Mesothelial cell of epicardium (in vitro differentiated cells): ENCODE measurements around the gene NOC3L. TPM values are rescaled to one million over a fixed set of nuclear protein-coding genes. Genes with fewer than 3 reads are reported as not detected.

Experiments
- DNase-seq, 2 experiments: peaks; one replicate each; pipeline ENCODE4 v3.0.0; 2021; ENCODE audit warnings: low spot score in 2 of 2; ENCODE audit not compliant: unreplicated experiment in 2 of 2
- H3K27ac Mint-ChIP-seq: 2 replicates; pipeline ENCODE4 v1.8.0; 2021; ENCODE audit warnings: mixed read lengths
- H3K27me3 Mint-ChIP-seq: 2 replicates; pipeline ENCODE4 v1.8.0; 2021; ENCODE audit warnings: low read depth, mixed read lengths
- H3K36me3 Mint-ChIP-seq: 2 replicates; pipeline ENCODE4 v1.8.0; 2021; ENCODE audit warnings: mixed read lengths
- H3K4me1 Mint-ChIP-seq: 2 replicates; pipeline ENCODE4 v1.8.0; 2021; ENCODE audit warnings: mixed read lengths
- H3K4me3 Mint-ChIP-seq: 2 replicates; pipeline ENCODE4 v1.8.0; 2021; ENCODE audit warnings: mild to moderate bottlenecking, moderate library complexity, mixed read lengths
- H3K9me3 Mint-ChIP-seq: 2 replicates; pipeline ENCODE4 v1.8.0; 2021; ENCODE audit warnings: mixed read lengths
- CTCF ChIP-seq: fragments of 200-600 bp; sonication (generic); IDR thresholded peaks from one replicate; pipeline ENCODE4 v1.5.0; 2021; ENCODE audit warnings: antibody characterized with exemption; ENCODE audit not compliant: unreplicated experiment
- total RNA-seq: library from RNA; stranded (reverse); gene quantifications from 3 replicates; pipeline ENCODE4 v1.2.1, GENCODE V29; 2021

NOC3L gene
- total RNA-seq, 1 donor from 2014 or later: 26.2 TPM

GRCh38 chr10:94310369-94310768 is 52.4 kb downstream of the NOC3L start:
- no peak for TF ChIP-seq CTCF
- Mint-ChIP-seq H3K27me3 (peaks cover 6% of the 10 kb centered on the region), H3K27ac (no peak overlapping the region)

GRCh38 chr10:94308866-94309265 is 53.9 kb downstream of the NOC3L start:
- Mint-ChIP-seq H3K9me3 (no peaks in the 10 kb centered on the region), H3K4me1 (no peaks in the 10 kb centered on the region), H3K27ac (no peak overlapping the region), H3K27me3 (peaks cover 8% of the 10 kb centered on the region), H3K36me3 (no peaks in the 10 kb centered on the region), H3K4me3 (no peak overlapping the region)
- no peak for TF ChIP-seq CTCF
- DNase-seq: no peak

More at GRCh38 chr10:94310369-94310768, 52.4 kb downstream of the NOC3L start:
- H3K36me3 Mint-ChIP-seq: no peaks in the 10 kb centered on the region
- no peak overlapping the region for H3K4me3 Mint-ChIP-seq
- no peaks in the 10 kb centered on the region for H3K9me3 Mint-ChIP-seq
- H3K4me1 Mint-ChIP-seq: no peaks in the 10 kb centered on the region
- DNase-seq: no peak

GRCh38 chr10:94307046-94307615 is 55.6 kb downstream of the NOC3L start:
- no peaks in the 10 kb centered on the region for H3K36me3 Mint-ChIP-seq

GRCh38 chr10:94303929-94304328 is 58.8 kb downstream of the NOC3L start:
- H3K27me3 Mint-ChIP-seq: peaks cover 7% of the 10 kb centered on the region
- no peaks in the 10 kb centered on the region for H3K9me3 Mint-ChIP-seq

More at GRCh38 chr10:94307046-94307615, 55.6 kb downstream of the NOC3L start:
- no peak for TF ChIP-seq CTCF
- H3K4me3 Mint-ChIP-seq: no peak overlapping the region
- H3K27me3 Mint-ChIP-seq: peaks cover 7% of the 10 kb centered on the region
- no peaks in the 10 kb centered on the region for H3K9me3 Mint-ChIP-seq
- H3K4me1 Mint-ChIP-seq: no peaks in the 10 kb centered on the region
- DNase-seq: no peak
- no peak overlapping the region for H3K27ac Mint-ChIP-seq

GRCh38 chr10:94300042-94300441 is 62.7 kb downstream of the NOC3L start:
- Mint-ChIP-seq H3K27me3 (no peaks in the 10 kb centered on the region), H3K4me3 (no peak overlapping the region), H3K27ac (no peak overlapping the region), H3K4me1 (peaks cover 20% of the 10 kb centered on the region), H3K36me3 (no peaks in the 10 kb centered on the region), H3K9me3 (no peaks in the 10 kb centered on the region)
- no peak for TF ChIP-seq CTCF
- DNase-seq: no peak

More at GRCh38 chr10:94303929-94304328, 58.8 kb downstream of the NOC3L start:
- Mint-ChIP-seq H3K36me3 (no peaks in the 10 kb centered on the region), H3K4me1 (peaks cover 8% of the 10 kb centered on the region), H3K27ac (no peak overlapping the region), H3K4me3 (no peak overlapping the region)
- DNase-seq: no peak
- TF ChIP-seq CTCF: no peak
